GM10847 (cell line): ENCODE data around the gene TRMT6.

Experiments used
- POLR2A ChIP-seq: IDR thresholded peaks from 2 replicates; pipeline ENCODE4 v1.6.1; 2011; ENCODE audit not compliant: insufficient read length; ENCODE audit errors: extremely low read depth

Gene TRMT6

DNA sequence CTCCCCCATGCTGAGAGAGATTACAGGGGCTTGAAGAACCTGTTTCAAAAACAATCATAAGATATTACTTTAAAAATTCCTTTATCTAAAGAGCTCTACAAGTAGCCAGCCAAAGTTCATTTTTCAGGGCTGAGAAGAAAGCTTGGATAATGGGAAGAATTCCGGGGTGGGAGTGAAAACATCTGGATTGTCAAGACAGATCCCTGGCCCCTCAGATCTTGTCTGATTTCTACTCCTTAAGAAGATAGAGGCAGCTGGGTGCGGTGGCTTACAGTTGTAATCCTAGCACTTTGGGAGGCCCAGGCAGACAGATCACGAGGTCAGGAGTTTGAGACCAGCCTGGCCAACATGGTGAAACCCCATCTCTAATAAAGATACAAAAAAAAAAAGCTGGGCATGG is 24.8 kb downstream of the TRMT6 start:
- TF ChIP-seq POLR2A: no peak

DNA sequence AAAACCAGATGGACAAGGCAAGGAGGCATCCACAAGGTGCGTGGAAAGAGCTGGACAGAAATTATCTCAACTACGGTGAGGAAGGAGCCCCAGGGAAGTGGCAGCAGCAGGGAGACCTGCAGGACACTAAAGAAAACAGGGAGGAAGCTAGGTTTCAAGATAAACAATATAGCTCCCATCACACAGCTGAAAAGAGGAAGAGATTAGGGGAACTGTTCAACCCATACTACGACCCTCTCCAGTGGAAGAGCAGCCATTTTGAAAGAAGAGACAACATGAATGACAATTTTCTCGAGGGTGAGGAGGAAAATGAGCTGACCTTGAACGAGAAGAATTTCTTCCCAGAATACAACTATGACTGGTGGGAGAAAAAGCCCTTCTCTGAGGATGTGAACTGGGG is 26.8 kb downstream of the TRMT6 start:
- no peak for TF ChIP-seq POLR2A

DNA sequence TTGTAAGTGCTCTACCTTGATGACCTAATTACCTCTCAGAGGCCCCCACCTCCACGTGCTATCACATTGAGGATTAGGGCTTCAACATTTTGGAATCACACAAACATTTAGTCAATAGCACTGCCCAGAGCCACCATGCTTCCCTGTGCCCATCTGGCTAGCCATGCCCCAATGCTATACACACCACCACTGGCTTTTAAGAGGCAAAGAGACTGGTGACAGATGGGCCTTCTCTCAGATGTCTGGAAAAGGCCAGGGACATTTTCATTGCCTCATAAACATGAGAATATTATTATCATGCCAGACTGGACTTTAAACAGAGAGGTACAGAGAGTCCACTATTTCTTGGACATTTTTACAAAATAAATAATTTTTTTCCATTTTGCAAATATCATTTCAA is 29.8 kb downstream of the TRMT6 start:
- TF ChIP-seq POLR2A: no peak

DNA sequence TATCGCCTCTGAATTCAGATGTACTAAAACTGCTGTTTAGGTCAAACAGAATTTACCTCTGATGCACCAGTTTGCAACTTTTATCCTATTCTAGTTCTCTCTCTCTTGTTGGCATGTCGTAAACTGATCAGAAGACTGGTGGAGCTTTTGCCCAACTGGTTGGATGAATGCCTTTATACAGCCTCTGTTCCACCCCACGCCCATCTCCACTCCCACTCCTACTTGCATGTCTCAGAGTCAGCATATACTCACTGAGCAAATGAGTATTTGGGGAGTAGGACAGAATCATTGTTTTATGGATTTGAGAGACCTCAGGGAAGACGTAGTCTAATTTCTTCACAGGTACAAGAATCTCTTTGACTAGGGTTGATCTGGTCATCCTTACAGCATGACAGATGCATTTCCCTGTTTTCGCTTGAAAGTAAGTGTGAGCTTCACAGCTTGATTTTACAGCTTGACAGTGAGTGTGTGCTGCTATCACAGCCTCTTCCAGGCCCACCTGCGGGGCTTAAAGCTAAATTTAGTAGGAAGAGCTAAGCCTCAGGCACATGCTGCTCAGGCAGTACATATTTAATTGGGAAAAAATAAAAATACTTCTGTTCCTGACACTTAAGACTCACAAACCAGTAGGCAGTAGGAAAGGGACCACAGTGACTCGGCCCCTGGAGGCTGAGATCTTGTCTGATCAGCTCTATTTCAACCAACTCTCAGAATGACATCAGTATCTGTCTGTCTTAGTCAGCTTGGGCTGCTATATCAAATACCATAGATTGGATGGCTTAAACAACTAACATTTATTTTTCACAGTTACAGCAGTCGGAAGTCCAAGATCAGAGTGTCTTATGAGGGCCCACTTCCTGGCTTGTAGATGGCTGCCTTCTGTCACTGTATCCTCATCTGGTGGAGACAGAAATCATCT is 30.4 kb downstream of the TRMT6 start:
- TF ChIP-seq POLR2A: no peak

DNA sequence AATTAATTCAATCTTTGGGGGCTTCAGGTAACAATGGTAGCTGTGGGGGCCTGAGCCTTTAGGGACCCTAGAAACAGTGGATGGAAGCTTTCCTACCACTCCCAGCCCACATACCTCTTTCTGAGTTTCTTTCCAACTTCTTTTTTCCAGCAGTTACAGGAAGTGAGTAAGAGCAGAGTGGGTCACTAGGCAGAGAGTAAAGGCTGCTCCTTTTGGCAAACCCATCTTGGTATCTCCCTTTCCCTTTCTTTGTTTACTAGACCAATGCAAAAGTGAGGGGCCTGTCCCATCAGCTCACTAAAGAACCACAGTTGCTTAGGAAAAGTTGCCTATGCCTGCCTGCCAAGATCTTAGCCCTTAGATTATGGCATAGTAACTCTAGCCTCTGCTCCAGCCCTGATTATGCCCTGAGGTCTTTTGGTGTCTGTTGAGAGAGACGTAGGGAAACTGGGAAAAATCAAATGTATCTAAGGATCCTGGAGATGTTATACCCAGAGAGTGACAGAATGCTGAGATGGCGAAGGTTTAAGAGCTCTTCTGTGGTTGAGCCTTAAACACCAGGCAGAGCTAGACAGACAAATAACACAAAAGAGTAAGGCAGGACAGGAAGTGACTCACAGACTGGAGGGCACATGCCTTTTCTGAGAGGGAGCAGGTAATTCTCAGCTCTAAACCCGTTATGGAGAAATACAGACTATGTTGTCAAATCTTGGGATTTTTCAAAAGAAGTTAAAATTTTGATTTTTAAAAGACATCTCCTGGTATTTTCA is 31.3 kb downstream of the TRMT6 start:
- TF ChIP-seq POLR2A: no peak

DNA sequence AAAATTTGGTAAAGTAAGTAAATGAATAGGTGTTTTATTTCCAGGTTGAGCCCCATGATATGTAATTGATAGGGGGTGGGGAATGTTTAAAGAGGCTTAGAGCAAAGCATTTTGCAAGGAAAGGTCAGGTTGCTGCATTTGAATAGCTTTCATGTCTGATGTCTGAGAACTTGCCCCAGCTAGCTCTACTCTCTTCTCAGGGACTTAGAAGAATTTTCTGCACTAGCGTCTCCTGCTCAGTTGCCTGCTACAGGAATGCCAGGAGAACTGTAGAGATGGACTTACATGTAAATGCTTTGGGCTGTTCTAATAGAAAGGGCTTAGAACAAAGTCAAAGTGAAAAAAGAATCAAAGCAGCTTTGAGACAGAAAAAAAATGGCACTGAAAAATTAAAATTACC is 35.5 kb downstream of the TRMT6 start:
- TF ChIP-seq POLR2A: no peak

DNA sequence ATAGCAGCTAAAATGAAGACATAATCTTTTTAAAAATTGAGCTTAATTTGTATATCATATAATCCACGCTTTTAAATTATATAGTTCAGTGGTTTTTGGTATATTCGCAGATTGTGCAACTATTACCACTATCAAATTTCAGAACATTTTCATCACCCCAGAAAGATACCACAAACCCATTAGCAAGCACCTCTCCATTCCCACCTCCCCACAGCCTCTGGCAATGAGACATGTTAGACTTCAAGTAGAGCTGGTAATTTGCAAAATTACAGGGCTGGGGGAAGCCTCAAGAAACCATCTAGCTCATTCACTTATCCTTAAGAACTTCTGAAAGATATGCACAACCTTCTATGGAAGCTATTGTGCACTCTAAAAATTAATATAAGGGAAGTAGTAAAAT is 37.2 kb downstream of the TRMT6 start:
- no peak for TF ChIP-seq POLR2A

DNA sequence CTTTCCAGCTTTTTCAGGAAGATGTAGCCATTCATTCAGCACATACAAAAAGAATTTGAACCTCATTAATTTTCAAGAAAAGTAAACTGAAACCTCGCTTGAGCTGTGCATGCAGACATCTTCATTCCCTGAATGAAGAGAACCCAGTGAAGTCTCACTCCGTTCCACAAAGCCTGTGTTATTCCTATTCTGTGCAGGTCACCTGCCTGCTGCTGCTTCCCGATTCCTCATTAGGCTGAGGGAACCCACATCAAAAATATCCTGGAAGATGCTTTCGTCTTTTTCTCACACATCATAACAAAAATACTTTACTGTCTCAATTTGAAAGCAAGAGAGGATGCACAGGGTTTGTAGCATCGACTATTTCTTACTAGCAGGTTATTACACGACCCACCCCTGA is 40.1 kb downstream of the TRMT6 start:
- TF ChIP-seq POLR2A: no peak

DNA sequence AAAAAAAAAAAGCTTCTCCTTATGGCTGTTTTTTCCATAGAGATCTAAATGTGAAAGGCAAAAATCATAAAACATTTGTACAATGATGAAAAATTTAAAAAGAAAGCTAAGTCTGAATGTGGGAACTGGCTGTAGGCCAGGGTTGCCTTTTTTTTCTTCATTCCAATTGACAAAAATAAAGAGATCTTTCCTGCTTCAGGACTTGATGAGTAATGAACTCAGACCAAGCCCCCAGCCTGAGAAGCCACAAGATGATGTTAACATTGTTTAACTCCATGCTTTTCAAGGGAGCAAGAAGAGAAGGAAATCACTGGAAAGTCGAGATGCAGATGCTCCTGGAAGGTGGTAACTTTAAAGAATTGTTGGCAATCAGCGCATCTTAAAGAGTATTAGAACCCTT is 41.4 kb downstream of the TRMT6 start:
- no peak for TF ChIP-seq POLR2A

DNA sequence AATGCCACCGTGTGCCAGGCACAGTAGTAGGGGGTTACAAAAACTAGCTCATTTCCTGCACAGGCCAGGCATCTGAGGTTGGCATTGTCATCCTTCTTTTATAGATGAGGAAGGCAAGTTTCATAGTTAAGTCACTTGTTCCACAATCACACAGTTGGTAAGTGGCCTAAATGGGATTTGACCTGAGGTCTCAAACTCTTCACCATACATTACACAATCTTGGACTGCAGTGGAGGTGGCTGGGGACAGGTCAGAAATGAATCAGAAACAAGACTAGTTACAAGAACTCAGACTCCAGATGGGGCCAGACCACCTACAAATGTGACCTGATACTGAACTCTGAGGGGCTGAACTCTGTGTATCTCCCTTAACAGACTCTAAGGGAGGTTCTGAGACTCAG is 49.4 kb downstream of the TRMT6 start:
- no peak for TF ChIP-seq POLR2A

DNA sequence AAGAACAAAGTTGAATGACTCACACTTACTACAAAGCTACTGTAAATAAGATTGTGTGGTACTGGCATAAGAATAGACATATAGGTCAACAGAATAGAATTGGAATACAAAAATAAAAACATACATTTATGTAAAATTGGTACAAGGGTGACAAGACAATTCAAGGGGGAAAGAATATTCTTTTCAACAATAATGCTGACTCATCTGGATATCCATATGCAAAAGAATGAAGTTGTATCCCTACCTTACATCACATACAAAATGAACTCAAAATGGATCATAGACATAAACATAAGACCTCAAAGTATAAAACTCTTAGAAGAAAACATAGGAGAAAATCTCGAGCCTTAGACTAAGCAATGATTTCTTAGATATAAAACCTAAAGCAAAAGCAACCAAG is 50.9 kb downstream of the TRMT6 start:
- TF ChIP-seq POLR2A: no peak

DNA sequence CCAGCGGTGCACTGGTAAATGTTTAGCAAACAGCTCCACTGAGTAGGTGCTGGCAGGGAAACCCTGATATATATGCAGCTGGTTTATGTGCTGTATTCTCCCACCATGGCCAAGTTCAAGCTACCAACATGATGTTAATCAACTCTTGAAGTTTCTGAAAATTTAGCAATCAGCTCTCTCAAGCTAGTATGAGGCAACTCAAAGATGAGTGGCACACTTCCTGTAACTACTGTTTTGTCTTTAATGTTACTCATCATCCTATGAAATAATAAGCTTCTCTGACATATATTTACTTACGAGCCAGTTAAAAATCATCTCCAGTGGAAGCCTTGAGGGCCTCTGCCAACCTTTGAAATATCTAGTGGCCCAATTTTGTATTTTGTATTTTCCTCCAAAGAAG is 54.7 kb downstream of the TRMT6 start:
- TF ChIP-seq POLR2A: no peak

DNA sequence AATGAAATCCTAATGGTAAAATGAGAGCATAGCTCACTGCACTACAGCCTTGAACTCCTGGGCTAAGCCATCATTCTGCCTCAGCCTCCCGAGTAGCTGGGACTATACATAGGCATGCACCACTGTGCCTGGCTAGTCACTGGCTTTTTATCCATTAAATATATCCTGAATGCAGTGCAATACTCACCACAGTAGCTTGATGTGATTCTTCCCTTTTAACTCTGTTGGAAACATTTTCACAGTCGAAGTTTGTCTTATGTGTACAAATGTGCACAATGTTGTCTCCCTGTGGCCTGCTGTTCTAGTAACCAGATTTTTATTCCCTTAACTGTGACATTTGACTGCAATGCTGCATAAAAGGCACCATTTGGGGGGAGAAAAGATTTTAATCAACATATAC is 56.7 kb downstream of the TRMT6 start:
- TF ChIP-seq POLR2A: no peak

DNA sequence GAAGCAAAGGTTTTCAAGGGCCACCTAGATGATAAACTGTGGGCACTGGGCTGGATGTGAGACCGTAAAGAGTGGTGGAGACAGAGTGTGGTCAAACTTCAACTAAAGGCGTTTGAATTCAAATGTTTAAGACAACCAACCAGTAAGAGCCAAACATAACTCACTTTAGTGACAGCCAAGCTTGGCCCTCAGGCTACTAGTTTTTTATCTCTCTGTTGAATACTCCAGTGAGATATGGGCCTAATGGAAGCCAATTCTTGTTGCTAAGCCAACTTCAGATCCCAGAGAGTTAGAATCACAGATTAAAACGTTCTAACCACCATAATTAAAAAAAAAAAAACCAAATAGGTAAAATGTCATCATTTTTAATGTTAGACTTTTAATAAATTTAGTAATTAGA is 57.3 kb downstream of the TRMT6 start:
- TF ChIP-seq POLR2A: no peak

DNA sequence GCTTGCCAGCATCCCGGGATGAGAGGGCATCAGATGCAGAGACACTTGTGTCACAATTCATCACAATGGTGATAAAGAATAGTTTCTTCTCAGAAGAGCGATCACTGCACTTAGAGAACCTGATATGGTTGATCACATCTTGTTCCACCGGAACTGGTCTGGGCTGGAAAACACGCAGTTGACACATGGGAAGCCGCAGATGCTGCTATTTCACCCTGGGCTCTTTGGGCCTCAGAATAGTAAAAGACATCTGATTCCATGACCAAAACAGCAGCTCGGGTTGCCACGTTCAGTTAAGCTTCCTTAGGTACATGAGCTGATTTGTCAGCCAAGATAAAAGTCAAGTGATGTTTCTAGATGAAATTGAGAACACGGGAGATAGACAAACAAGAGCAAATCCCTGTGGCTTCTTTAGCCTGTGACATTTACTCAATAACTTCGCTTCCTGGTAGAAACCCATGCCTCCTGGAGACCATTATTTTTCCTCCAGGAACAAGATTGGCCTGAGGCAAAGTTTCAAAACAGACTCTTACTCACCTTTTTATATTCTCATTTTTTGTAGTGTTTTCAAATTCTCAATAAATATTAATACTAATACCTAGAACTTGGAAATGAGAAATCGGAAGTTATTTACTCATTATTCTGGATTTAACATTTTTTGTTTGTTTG is 59.4 kb downstream of the TRMT6 start:
- TF ChIP-seq POLR2A: no peak

DNA sequence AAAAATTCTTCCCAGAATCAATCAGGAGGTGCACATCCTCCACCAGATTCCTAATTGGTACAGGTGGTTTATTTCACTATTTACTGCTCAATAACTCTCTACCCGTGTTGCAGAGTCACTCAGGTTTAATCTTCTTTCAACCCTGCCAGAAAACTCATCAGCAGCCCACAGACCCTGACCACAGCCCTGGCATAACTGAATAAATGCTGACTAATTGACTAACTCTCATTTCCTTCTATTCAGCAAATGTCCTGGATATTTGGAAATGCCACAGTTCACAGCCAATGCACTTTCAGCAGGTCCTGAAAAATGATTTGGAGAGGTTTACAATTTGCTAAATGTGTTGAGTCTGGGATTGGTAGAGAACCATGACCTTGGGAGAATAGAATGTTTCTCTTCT is 62.3 kb downstream of the TRMT6 start:
- TF ChIP-seq POLR2A: no peak
